ENCODE data around the gene ANKRD45. TPM values are rescaled to one million over a fixed set of nuclear protein-coding genes. Genes with fewer than 3 reads are reported as not detected.

The ANKRD45 gene
- total RNA-seq: 1 to 10 TPM in 1 of 4 donors, under 1 TPM in 1, not detected in 2; 0.27 to 1.1 TPM

GRCh38 chr1:173669491-173669941, at the start of gene ANKRD45:
ANKRD45 (minus strand) TSS chr1:173669851; CDS start chr1:173659418, 10,433 bp downstream.
- H3K4me1 ChIP-seq: peaks cover 0 to 4% (median 1%) of the 10 kb centered on the region in 4 donors
- H3K27me3 ChIP-seq: peaks cover 43% of the 10 kb centered on the region
- no peaks in the 10 kb centered on the region for H3K36me3 ChIP-seq
- peak within 1 kb of the TSS in 1 of 4 donors; percentile 23 for H3K4me3 ChIP-seq
- intact Hi-C loops (cut with DNase I; ENCODE audit: low total_unique reads) (no loop called here), in situ Hi-C loops (cut with MboI; ENCODE audit: low pct_ligation_motif_present in 1 of 4, low pct_unique_long_range_greater_than_20kb in 1 of 4, low sequenced_read_pairs in 3 of 4) (no loop called here)
- DNase-seq: no peak
- no peaks in the 10 kb centered on the region for H3K9me3 ChIP-seq
- TF ChIP-seq POLR2AphosphoS5 (IDR thresholded peaks at IDR 0.05) (no peak), EP300 (IDR thresholded peaks at IDR 0.05; ENCODE audit: low read depth) (no peak), CTCF (IDR thresholded peaks at IDR 0.05) (no peak), POLR2A (IDR thresholded peaks at IDR 0.05) (no peak)
- WGBS, 2 donors (ENCODE audit: low coverage in 1 of 2): 13% methylated on average over 33 of the region's 33 CpGs; no CpG with 5 or more reads in 1 of the 2 donors
- H3K27ac ChIP-seq: no peak within 1 kb of the TSS

GRCh38 chr1:173717238-173717637, 47.6 kb upstream of the ANKRD45 start:
- Histone ChIP-seq H3K9me3 (no peaks in the 10 kb centered on the region), H3K4me1 (peaks cover 5 to 29% (median 17%) of the 10 kb centered on the region in 4 donors), H3K36me3 (no peaks in the 10 kb centered on the region), H3K4me3 (no peak overlapping the region), H3K27ac (no peak overlapping the region), H3K27me3 (peaks cover 1% of the 10 kb centered on the region)
- in situ Hi-C loops (cut with MboI; ENCODE audit: low pct_ligation_motif_present in 1 of 4, low pct_unique_long_range_greater_than_20kb in 1 of 4, low sequenced_read_pairs in 3 of 4) (no loop called here), intact Hi-C loops (cut with DNase I; ENCODE audit: low total_unique reads) (no loop called here)
- TF ChIP-seq POLR2AphosphoS5 (IDR thresholded peaks at IDR 0.05): no peak
- TF ChIP-seq CTCF (IDR thresholded peaks at IDR 0.05): no peak
- TF ChIP-seq POLR2A (IDR thresholded peaks at IDR 0.05): no peak
- 74 to 79% methylated on average over 2 of the region's 2 CpGs for WGBS, 2 donors (ENCODE audit: low coverage in 1 of 2)
- DNase-seq: no peak

- peak overlapping the region; percentile 94 to 97 (median 95) for H3K27ac ChIP-seq
- H3K9me3 ChIP-seq: no peaks in the 10 kb centered on the region
- intact Hi-C loops (cut with DNase I; ENCODE audit: low total_unique reads) (no loop called here), in situ Hi-C loops (cut with MboI; ENCODE audit: low pct_ligation_motif_present in 1 of 4, low pct_unique_long_range_greater_than_20kb in 1 of 4, low sequenced_read_pairs in 3 of 4) (no loop called here)
- H3K36me3 ChIP-seq: no peaks in the 10 kb centered on the region
- peaks cover 5 to 29% (median 17%) of the 10 kb centered on the region in 4 donors for H3K4me1 ChIP-seq
- H3K4me3 ChIP-seq: peak overlapping the region; percentile 58 to 77 (median 70)
- 0% methylated on average over 2 to 8 of the region's 8 CpGs for WGBS, 2 donors (ENCODE audit: low coverage in 1 of 2)
- TF ChIP-seq POLR2A (IDR thresholded peaks at IDR 0.05): no peak
- TF ChIP-seq POLR2AphosphoS5 (IDR thresholded peaks at IDR 0.05): no peak
- no peak for TF ChIP-seq EP300 (IDR thresholded peaks at IDR 0.05; ENCODE audit: low read depth)
- no peak for TF ChIP-seq CTCF (IDR thresholded peaks at IDR 0.05)
- H3K27me3 ChIP-seq: peaks cover 19% of the 10 kb centered on the region
- no peak for DNase-seq
These were observed 45.8 kb upstream of the ANKRD45 start for GRCh38 chr1:173715538-173715844.

- Histone ChIP-seq H3K4me3 (peak within 1 kb of the TSS; percentile 58 to 77 (median 70)), H3K27me3 (peaks cover 24% of the 10 kb centered on the region), H3K27ac (peak within 1 kb of the TSS; percentile 94 to 97 (median 95)), H3K4me1 (peaks cover 5 to 29% (median 17%) of the 10 kb centered on the region in 4 donors), H3K36me3 (no peaks in the 10 kb centered on the region), H3K9me3 (no peaks in the 10 kb centered on the region)
- WGBS, 2 donors (ENCODE audit: low coverage in 1 of 2): 0 to 1% methylated on average over 1 to 41 of the region's 43 CpGs
- intact Hi-C loops (cut with DNase I; ENCODE audit: low total_unique reads): no loop called here
- DNase-seq: peak; percentile 86
- in situ Hi-C loops (cut with MboI; ENCODE audit: low pct_ligation_motif_present in 1 of 4, low pct_unique_long_range_greater_than_20kb in 1 of 4, low sequenced_read_pairs in 3 of 4): no loop called here
- no peak for TF ChIP-seq EP300 (IDR thresholded peaks at IDR 0.05; ENCODE audit: low read depth)
- peak in 1 of 5 experiments; percentile 31 for TF ChIP-seq CTCF (IDR thresholded peaks at IDR 0.05)
- peak; percentile 84 to 89 (median 88) for TF ChIP-seq POLR2AphosphoS5 (IDR thresholded peaks at IDR 0.05)
- peak; percentile 82 for TF ChIP-seq POLR2A (IDR thresholded peaks at IDR 0.05)
These were observed 45.3 kb upstream of the ANKRD45 start, which contains the start of gene KLHL20 for GRCh38 chr1:173714759-173715537. KLHL20 (plus strand) TSS chr1:173714981; CDS start chr1:173716044, 1,063 bp downstream.
